Ascending aorta (tissue), 2 donors: Measurements from ENCODE around the gene PATJ. TPM values are rescaled to one million over a fixed set of nuclear protein-coding genes. Genes with fewer than 3 reads are reported as not detected.
A peak's percentile ranks its signal among the peaks of the same experiment; 100 is the strongest.

Experiments
- DNase-seq, 2 donors: peaks; one replicate each; pipeline ENCODE4 v3.0.0-alpha.2; 2019; ENCODE audit warnings: low spot score in 2 of 2
- H3K27ac ChIP-seq, 2 donors: fragments of 200-600 bp; sonication (generic); one replicate each; pipeline ENCODE4 v1.5.1; 2016 to 2017; ENCODE audit warnings: mild to moderate bottlenecking in 1 of 2
- H3K27me3 ChIP-seq: fragments of 200-600 bp; sonication (generic); one replicate; pipeline ENCODE4 v1.5.1; 2017
- H3K36me3 ChIP-seq, 2 donors: fragments of 200-600 bp; sonication (generic); one replicate each; pipeline ENCODE4 v1.5.1; 2016
- H3K4me1 ChIP-seq, 2 donors: fragments of 200-600 bp; sonication (generic); one replicate each; pipeline ENCODE4 v1.5.1; 2016 to 2017; ENCODE audit warnings: mild to moderate bottlenecking in 1 of 2
- H3K4me3 ChIP-seq, 2 donors: fragments of 200-600 bp; sonication (generic); one replicate each; pipeline ENCODE4 v1.5.1; 2016 to 2017; ENCODE audit warnings: mild to moderate bottlenecking in 1 of 2
- H3K9me3 ChIP-seq, 2 donors: fragments of 200-600 bp; sonication (generic); one replicate each; pipeline ENCODE4 v1.5.1; 2016
- CTCF ChIP-seq, 3 experiments: fragments of 200-600 bp in 2 of 3; fragments of 450-650 bp in 1 of 3; sonication (generic) in 2 of 3; IDR thresholded peaks; one replicate each; pipeline ENCODE4 v1.5.1; 2016 to 2019; ENCODE audit warnings: antibody characterized with exemption in 3 of 3, mild to moderate bottlenecking in 1 of 3, moderate library complexity in 1 of 3
- intact Hi-C: fragments of 100-400 bp; cut with DNase I; formaldehyde crosslinking; loops from one replicate; pipeline ENCODE4 v1.15.1; 2023
- total RNA-seq: library from RNA; depleted of rRNA; stranded (reverse); fragments of >200 nt; gene quantifications from one replicate; pipeline ENCODE4 v1.1.0, GENCODE V29; 2016

The PATJ gene
- total RNA-seq, 1 donor from 2014 or later, result 26.7 TPM

GRCh38 chr1:62064829-62065407, 322.6 kb downstream of the PATJ start:
- intact Hi-C loops, result no loop called here
- no peaks in the 10 kb centered on the region for H3K36me3 ChIP-seq
- no peaks in the 10 kb centered on the region for H3K27me3 ChIP-seq
- H3K4me1 ChIP-seq, result peaks cover 16 to 29% of the 10 kb centered on the region in 2 donors
- no peak for DNase-seq
- no peak for TF ChIP-seq CTCF (IDR thresholded peaks at IDR 0.05)
- H3K27ac ChIP-seq, result peak overlapping the region; percentile 67 to 95
- no peak overlapping the region for H3K4me3 ChIP-seq
- H3K9me3 ChIP-seq, result no peaks in the 10 kb centered on the region

DNA sequence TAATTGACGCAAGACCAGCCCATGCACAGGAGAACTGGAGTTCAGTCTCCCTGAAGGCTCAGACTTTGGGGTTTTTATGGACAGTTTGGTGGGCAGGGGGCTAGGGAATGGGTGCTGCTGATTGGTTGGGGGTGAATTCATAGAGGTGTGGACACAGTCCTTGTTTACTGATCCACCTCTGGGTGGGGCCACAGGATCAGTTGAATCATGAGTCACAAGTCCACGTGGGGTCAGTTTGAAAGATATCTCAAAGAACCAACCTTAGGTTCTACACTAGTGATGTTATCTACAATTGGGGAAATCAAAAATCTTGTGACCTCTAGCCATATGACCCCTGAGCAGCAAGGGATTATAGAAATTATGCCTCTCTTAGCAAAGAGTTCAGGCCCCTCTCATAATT, 324.4 kb downstream of the PATJ start:
- peaks cover 16 to 29% of the 10 kb centered on the region in 2 donors for H3K4me1 ChIP-seq
- intact Hi-C loops, result no loop called here

GRCh38 chr1:62068416-62068843, 326.1 kb downstream of the PATJ start:
- Histone ChIP-seq H3K27ac (peak overlapping the region; percentile 67 to 95), H3K36me3 (no peaks in the 10 kb centered on the region), H3K4me1 (peaks cover 16 to 29% of the 10 kb centered on the region in 2 donors), H3K4me3 (peak overlapping the region in 1 of 2 donors; percentile 30), H3K9me3 (no peaks in the 10 kb centered on the region), H3K27me3 (no peaks in the 10 kb centered on the region)
- no peak for DNase-seq
- TF ChIP-seq CTCF (IDR thresholded peaks at IDR 0.05), result no peak
- intact Hi-C loops, result no loop called here

More for the DNA sequence above, 324.4 kb downstream of the PATJ start:
- TF ChIP-seq CTCF (IDR thresholded peaks at IDR 0.05), result no peak
- DNase-seq, result no peak
- Histone ChIP-seq H3K27me3 (no peaks in the 10 kb centered on the region), H3K9me3 (no peaks in the 10 kb centered on the region), H3K36me3 (no peaks in the 10 kb centered on the region), H3K4me3 (no peak overlapping the region), H3K27ac (peak overlapping the region; percentile 67 to 95)

- peak overlapping the region; percentile 67 to 95 for H3K27ac ChIP-seq
- intact Hi-C loops, result no loop called here
- DNase-seq, result peak in 1 of 2 donors; percentile 70
- no peaks in the 10 kb centered on the region for H3K9me3 ChIP-seq
- no peaks in the 10 kb centered on the region for H3K36me3 ChIP-seq
- H3K4me1 ChIP-seq, result peaks cover 16 to 29% of the 10 kb centered on the region in 2 donors
- no peak for TF ChIP-seq CTCF (IDR thresholded peaks at IDR 0.05)
- H3K4me3 ChIP-seq, result peak overlapping the region in 1 of 2 donors; percentile 30
- no peaks in the 10 kb centered on the region for H3K27me3 ChIP-seq
Measured at GRCh38 chr1:62068978-62069377, 326.7 kb downstream of the PATJ start.

- H3K27me3 ChIP-seq, result no peaks in the 10 kb centered on the region
- no peak overlapping the region for H3K4me3 ChIP-seq
- intact Hi-C loops, result no loop called here
- H3K36me3 ChIP-seq, result no peaks in the 10 kb centered on the region
- TF ChIP-seq CTCF (IDR thresholded peaks at IDR 0.05), result peak in 2 of 3 experiments; percentile 48 to 64
- H3K4me1 ChIP-seq, result peaks cover 13 to 19% of the 10 kb centered on the region in 2 donors
- H3K27ac ChIP-seq, result peak overlapping the region in 1 of 2 donors; percentile 95
- DNase-seq, result no peak
- H3K9me3 ChIP-seq, result no peaks in the 10 kb centered on the region
Measured at GRCh38 chr1:62070384-62071011, 328.2 kb downstream of the PATJ start.
